Activated CD4-positive, alpha-beta memory T cell treated with anti-CD3 and anti-CD28 coated beads for 36 hours (primary cell): Measurements from ENCODE around the gene TUBA8. TPM values are rescaled to one million over a fixed set of nuclear protein-coding genes. Genes with fewer than 3 reads are reported as not detected.
"Not testable (repeated sequence)": the region's sequence is repeated elsewhere in the genome, so short reads cannot be mapped to it uniquely, and the experiment has no call there.

Source experiments
- CTCF ChIA-PET: fragments of 350-600 bp; sonication (Branson Sonifier 250); formaldehyde crosslinking; loops from one replicate; lab custom pipeline; 2021; ENCODE audit warnings: antibody characterized with exemption, inconsistent platforms; lab: Charles Lee
- POLR2A ChIA-PET: fragments of 350-600 bp; sonication (Branson Sonifier 250); formaldehyde crosslinking; loops from one replicate; lab custom pipeline; 2021; ENCODE audit warnings: antibody characterized with exemption; lab: Charles Lee
- DNase-seq: peaks from one replicate; pipeline ENCODE4 v3.0.0-alpha.2; 2020
- H3K27ac Mint-ChIP-seq: one replicate; pipeline ENCODE4 v1.8.0; 2021; ENCODE audit warnings: mixed read lengths
- H3K27me3 Mint-ChIP-seq: one replicate; pipeline ENCODE4 v1.8.0; 2021; ENCODE audit warnings: mixed read lengths
- H3K36me3 Mint-ChIP-seq: one replicate; pipeline ENCODE4 v1.8.0; 2021; ENCODE audit warnings: mixed read lengths
- H3K4me1 Mint-ChIP-seq: one replicate; pipeline ENCODE4 v1.8.0; 2021; ENCODE audit warnings: low read depth, mixed read lengths
- H3K4me3 Mint-ChIP-seq: one replicate; pipeline ENCODE4 v1.8.0; 2021; ENCODE audit warnings: mild to moderate bottlenecking, mixed read lengths
- H3K9me3 Mint-ChIP-seq: one replicate; pipeline ENCODE4 v1.8.0; 2021; ENCODE audit warnings: mixed read lengths
- intact Hi-C: fragments of 100-400 bp; cut with micrococcal nuclease; formaldehyde crosslinking; loops from one replicate; pipeline ENCODE4 v1.15.1; 2023
- total RNA-seq, 2 experiments: library from RNA; stranded (reverse); gene quantifications; one replicate each; pipeline ENCODE4 v1.2.3, GENCODE V29; 2021

TUBA8 gene
- total RNA-seq, 2 experiments from 2014 or later, result 3.3 to 4.3 TPM

- peaks cover 8% of the 10 kb centered on the region for H3K4me1 Mint-ChIP-seq
- no peak overlapping the region for H3K4me3 Mint-ChIP-seq
- no peak for DNase-seq
- intact Hi-C loops, result no loop called here
- H3K27ac Mint-ChIP-seq, result no peak overlapping the region
- peaks cover 5% of the 10 kb centered on the region for H3K36me3 Mint-ChIP-seq
- no peaks in the 10 kb centered on the region for H3K27me3 Mint-ChIP-seq
- ChIA-PET CTCF (no interaction called here), POLR2A (no interaction called here)
- no peaks in the 10 kb centered on the region for H3K9me3 Mint-ChIP-seq
Measured at GRCh38 chr22:18145676-18146388, 35.2 kb downstream of the TUBA8 start.

GRCh38 chr22:18146389-18146753, 35.8 kb downstream of the TUBA8 start:
- intact Hi-C loops, result no loop called here
- Mint-ChIP-seq H3K4me1 (peaks cover 13% of the 10 kb centered on the region), H3K27me3 (no peaks in the 10 kb centered on the region), H3K27ac (no peak overlapping the region), H3K4me3 (no peak overlapping the region), H3K36me3 (peaks cover 3% of the 10 kb centered on the region), H3K9me3 (no peaks in the 10 kb centered on the region)
- no peak for DNase-seq
- POLR2A ChIA-PET, result no interaction called here
- CTCF ChIA-PET, result no interaction called here

GRCh38 chr22:18147791-18148190, 37.2 kb downstream of the TUBA8 start:
- CTCF ChIA-PET, result no interaction called here
- DNase-seq, result no peak
- Mint-ChIP-seq H3K4me3 (no peak overlapping the region), H3K9me3 (no peaks in the 10 kb centered on the region), H3K27ac (no peak overlapping the region), H3K36me3 (peaks cover 2% of the 10 kb centered on the region), H3K4me1 (peaks cover 18% of the 10 kb centered on the region), H3K27me3 (no peaks in the 10 kb centered on the region)
- POLR2A ChIA-PET, result no interaction called here
- intact Hi-C loops, result no loop called here

GRCh38 chr22:18148293-18148965, 37.8 kb downstream of the TUBA8 start:
- CTCF ChIA-PET, result interaction anchor here (2.1 to 2.5 kb wide), 2 partner anchors 70 to 72 kb away, joined by 13 to 14 read pairs; partner anchors contain the start of gene PEX26
- POLR2A ChIA-PET, result no interaction called here
- DNase-seq, result no peak
- Mint-ChIP-seq H3K4me1 (peaks cover 19% of the 10 kb centered on the region), H3K27me3 (no peaks in the 10 kb centered on the region), H3K27ac (no peak overlapping the region), H3K36me3 (peaks cover 2% of the 10 kb centered on the region), H3K9me3 (no peaks in the 10 kb centered on the region), H3K4me3 (no peak overlapping the region)
- intact Hi-C loops, result no loop called here

DNA sequence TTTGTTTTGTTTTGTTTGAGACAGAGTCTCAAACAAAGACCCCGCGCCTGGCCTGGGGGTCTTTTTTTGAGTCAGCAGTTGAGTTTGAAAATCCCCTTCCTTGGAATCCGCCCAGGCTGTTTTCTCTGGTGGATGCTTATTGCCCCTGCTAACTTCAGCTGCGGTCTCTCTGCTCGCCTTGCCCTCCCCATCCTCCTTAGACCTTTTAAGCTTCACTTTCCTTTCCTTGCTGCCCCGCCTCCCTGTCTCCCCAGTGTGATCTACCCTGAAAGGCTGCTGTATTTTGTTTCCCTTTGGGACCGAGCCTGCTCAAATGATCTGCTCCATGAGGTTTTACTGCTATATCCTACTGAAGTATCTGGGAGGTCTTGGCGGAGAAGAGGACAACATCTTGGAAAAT, 41.9 kb downstream of the TUBA8 start:
- Mint-ChIP-seq H3K36me3 (peaks cover 2% of the 10 kb centered on the region), H3K27me3 (no peaks in the 10 kb centered on the region), H3K4me3 (no peak overlapping the region), H3K27ac (no peak overlapping the region), H3K9me3 (no peaks in the 10 kb centered on the region), H3K4me1 (peaks cover 19% of the 10 kb centered on the region)
- intact Hi-C loops, result no loop called here
- peak; percentile 29 for DNase-seq
- CTCF ChIA-PET, result no interaction called here
- POLR2A ChIA-PET, result interaction anchor here (0.6 kb wide), 1 partner anchor 11 kb away, joined by 3 read pairs; no protein-coding TSS in a partner anchor

GRCh38 chr22:18154821-18155390, 44.3 kb downstream of the TUBA8 start:
- POLR2A ChIA-PET, result no interaction called here

DNA sequence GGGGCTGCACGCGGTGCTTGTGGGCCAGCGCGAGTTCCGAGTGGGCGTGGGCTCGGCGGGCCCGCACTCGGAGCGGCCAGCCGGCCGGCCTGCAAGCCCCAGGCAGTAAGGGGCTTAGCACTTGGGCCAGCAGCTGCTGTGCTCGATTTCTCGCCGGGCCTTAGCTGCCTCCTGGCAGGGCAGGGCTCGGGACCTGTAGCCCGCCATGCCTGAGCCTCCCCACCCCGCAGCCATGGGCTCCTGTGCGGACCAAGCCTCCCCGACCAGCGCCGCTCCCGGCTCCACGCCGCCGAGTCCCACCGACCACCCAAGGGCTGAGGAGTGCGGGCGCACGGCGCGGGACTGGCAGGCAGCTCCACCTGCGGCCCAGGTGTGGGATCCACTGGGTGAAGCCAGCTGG, 44.9 kb downstream of the TUBA8 start:
- POLR2A ChIA-PET, DNase-seq, H3K27ac Mint-ChIP-seq, H3K4me3 Mint-ChIP-seq, H3K36me3 Mint-ChIP-seq, intact Hi-C loops, H3K9me3 Mint-ChIP-seq, CTCF ChIA-PET, H3K27me3 Mint-ChIP-seq: not testable (repeated sequence)
- H3K4me1 Mint-ChIP-seq, result peaks cover 14% of the 10 kb centered on the region

More at GRCh38 chr22:18154821-18155390, 44.3 kb downstream of the TUBA8 start:
- DNase-seq, result no peak
- H3K36me3 Mint-ChIP-seq, result peaks cover 2% of the 10 kb centered on the region
- no peaks in the 10 kb centered on the region for H3K9me3 Mint-ChIP-seq
- peaks cover 19% of the 10 kb centered on the region for H3K4me1 Mint-ChIP-seq
- no peaks in the 10 kb centered on the region for H3K27me3 Mint-ChIP-seq
- H3K27ac Mint-ChIP-seq, result no peak overlapping the region
- intact Hi-C loops, result no loop called here
- CTCF ChIA-PET, result no interaction called here
- no peak overlapping the region for H3K4me3 Mint-ChIP-seq

GRCh38 chr22:18156878-18157713, 46.5 kb downstream of the TUBA8 start:
- Mint-ChIP-seq H3K4me3 (no peak overlapping the region), H3K27ac (no peak overlapping the region), H3K4me1 (peaks cover 5% of the 10 kb centered on the region), H3K27me3 (no peaks in the 10 kb centered on the region), H3K9me3 (no peaks in the 10 kb centered on the region), H3K36me3 (no peaks in the 10 kb centered on the region)
- ChIA-PET POLR2A (no interaction called here), CTCF (interaction anchor here (1.0 to 1.9 kb wide), 5 partner anchors 16 to 415 kb away, joined by 3 to 8 read pairs (median 4); partner anchors contain the start of gene TUBA8)
- peak; percentile 76 for DNase-seq
- intact Hi-C loops, result no loop called here

- POLR2A ChIA-PET, result no interaction called here
- Mint-ChIP-seq H3K36me3 (no peaks in the 10 kb centered on the region), H3K27me3 (no peaks in the 10 kb centered on the region), H3K27ac (no peak overlapping the region), H3K9me3 (no peaks in the 10 kb centered on the region), H3K4me1 (peaks cover 2% of the 10 kb centered on the region), H3K4me3 (no peak overlapping the region)
- intact Hi-C loops, result no loop called here
- CTCF ChIA-PET, result interaction anchor here (1.0 to 1.9 kb wide), 4 partner anchors 16 to 416 kb away, joined by 3 to 8 read pairs (median 4); no protein-coding TSS in a partner anchor
- no peak for DNase-seq
Measured at GRCh38 chr22:18157714-18158028, 47.1 kb downstream of the TUBA8 start.

- CTCF ChIA-PET, H3K4me1 Mint-ChIP-seq, H3K27me3 Mint-ChIP-seq, intact Hi-C loops, H3K36me3 Mint-ChIP-seq, DNase-seq, H3K9me3 Mint-ChIP-seq, H3K4me3 Mint-ChIP-seq, H3K27ac Mint-ChIP-seq, POLR2A ChIA-PET: not testable (repeated sequence)
Measured at GRCh38 chr22:18160641-18161040, 50.0 kb downstream of the TUBA8 start.

- CTCF ChIA-PET, H3K27ac Mint-ChIP-seq, DNase-seq, H3K36me3 Mint-ChIP-seq, H3K9me3 Mint-ChIP-seq, H3K27me3 Mint-ChIP-seq, H3K4me1 Mint-ChIP-seq, intact Hi-C loops, POLR2A ChIA-PET, H3K4me3 Mint-ChIP-seq: not testable (repeated sequence)
Measured at GRCh38 chr22:18163843-18164242, 53.2 kb downstream of the TUBA8 start.

DNA sequence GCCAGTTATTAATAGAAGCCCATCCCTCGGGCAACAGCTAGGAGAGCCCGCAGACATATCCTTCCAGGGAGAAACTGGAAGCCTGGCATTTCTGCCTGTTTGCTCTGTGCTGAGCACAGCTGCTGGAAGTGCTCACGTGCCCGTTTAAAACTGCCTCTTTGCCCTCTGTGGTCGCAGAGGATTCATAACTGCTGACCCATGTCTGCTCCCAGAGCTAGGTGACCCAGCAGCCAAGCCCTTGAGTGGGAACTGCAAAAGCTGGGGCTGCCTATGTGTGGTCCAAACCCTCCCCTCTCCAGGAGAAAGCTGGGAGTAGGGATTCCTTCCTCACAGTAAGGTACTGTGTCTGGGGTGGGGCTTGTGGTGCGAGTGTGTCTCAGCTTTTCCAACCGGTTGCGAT, 54.0 kb downstream of the TUBA8 start:
- intact Hi-C loops, H3K4me1 Mint-ChIP-seq, H3K27ac Mint-ChIP-seq, H3K4me3 Mint-ChIP-seq, H3K9me3 Mint-ChIP-seq, H3K27me3 Mint-ChIP-seq, CTCF ChIA-PET, POLR2A ChIA-PET, H3K36me3 Mint-ChIP-seq, DNase-seq: not testable (repeated sequence)
